Parathyroid adenoma (tissue), 2 donors: ENCODE measurements around the gene CDH12.
"Not testable (repeated sequence)": the region's sequence is repeated elsewhere in the genome, so short reads cannot be mapped to it uniquely, and the experiment has no call there.

Experiments used
- H2AFZ ChIP-seq: fragments of 300-600 bp; sonication (generic); one replicate; pipeline ENCODE4 v1.7.0; 2017; ENCODE audit warnings: antibody characterized with exemption, mild to moderate bottlenecking
- H3K27ac ChIP-seq: fragments of 300-600 bp; sonication (generic); one replicate; pipeline ENCODE4 v1.7.0; 2017
- H3K27me3 ChIP-seq: fragments of 300-600 bp; sonication (generic); one replicate; pipeline ENCODE4 v1.7.0; 2017; ENCODE audit warnings: low read length; ENCODE audit not compliant: control insufficient read depth, insufficient read depth
- H3K36me3 ChIP-seq: fragments of 300-600 bp; sonication (generic); one replicate; pipeline ENCODE4 v1.7.0; 2017; ENCODE audit warnings: low read length; ENCODE audit not compliant: control insufficient read depth, insufficient read depth
- H3K4me1 ChIP-seq: fragments of 300-600 bp; sonication (generic); one replicate; pipeline ENCODE4 v1.7.0; 2017; ENCODE audit warnings: control low read depth
- H3K4me2 ChIP-seq: fragments of 300-600 bp; sonication (generic); one replicate; pipeline ENCODE4 v1.7.0; 2017; ENCODE audit warnings: low read length
- H3K4me3 ChIP-seq: fragments of 300-600 bp; sonication (generic); one replicate; pipeline ENCODE4 v1.7.0; 2017; ENCODE audit warnings: low read depth, low read length
- H3K79me2 ChIP-seq: fragments of 300-600 bp; sonication (generic); one replicate; pipeline ENCODE4 v1.7.0; 2017; ENCODE audit warnings: control low read depth
- H3K9ac ChIP-seq: fragments of 300-600 bp; sonication (generic); one replicate; pipeline ENCODE4 v1.7.0; 2017; ENCODE audit warnings: mild to moderate bottlenecking
- H3K9me3 ChIP-seq: fragments of 300-600 bp; sonication (generic); one replicate; pipeline ENCODE4 v1.7.0; 2017; ENCODE audit warnings: low read length; ENCODE audit not compliant: control insufficient read depth
- CTCF ChIP-seq: fragments of 300-600 bp; sonication (generic); IDR thresholded peaks from one replicate; pipeline ENCODE4 v1.7.0; 2017; ENCODE audit warnings: antibody characterized with exemption, mild to moderate bottlenecking
- donor health status: primary hyperparathyroidism.

The CDH12 gene

GRCh38 chr5:22611327-22611726, 241.8 kb downstream of the CDH12 start:
- Histone ChIP-seq H3K27me3 (no peaks in the 10 kb centered on the region), H3K9ac (no peak overlapping the region), H3K36me3 (no peaks in the 10 kb centered on the region), H2AFZ (no peak overlapping the region), H3K4me3 (no peak overlapping the region), H3K4me1 (no peaks in the 10 kb centered on the region), H3K4me2 (no peak overlapping the region), H3K27ac (no peak overlapping the region), H3K9me3 (no peaks in the 10 kb centered on the region), H3K79me2 (no peaks in the 10 kb centered on the region)
- TF ChIP-seq CTCF = no peak

- H3K9me3 ChIP-seq, H3K27ac ChIP-seq, H3K4me3 ChIP-seq, H3K9ac ChIP-seq, H3K27me3 ChIP-seq, H3K4me1 ChIP-seq, H3K79me2 ChIP-seq, H2AFZ ChIP-seq, H3K36me3 ChIP-seq, H3K4me2 ChIP-seq: not testable (repeated sequence)
These were observed 245.6 kb downstream of the CDH12 start for GRCh38 chr5:22607498-22607897.

- Histone ChIP-seq H3K4me1 (no peaks in the 10 kb centered on the region), H3K36me3 (no peaks in the 10 kb centered on the region), H3K79me2 (no peaks in the 10 kb centered on the region), H3K4me3 (no peak overlapping the region), H3K9me3 (no peaks in the 10 kb centered on the region), H2AFZ (no peak overlapping the region), H3K4me2 (no peak overlapping the region), H3K9ac (no peak overlapping the region), H3K27me3 (no peaks in the 10 kb centered on the region), H3K27ac (no peak overlapping the region)
- TF ChIP-seq CTCF = no peak
These were observed 247.7 kb downstream of the CDH12 start for GRCh38 chr5:22605473-22605872.

- no peak overlapping the region for H3K9ac ChIP-seq
- H3K4me2 ChIP-seq = no peak overlapping the region
- H3K79me2 ChIP-seq = no peaks in the 10 kb centered on the region
- no peak for TF ChIP-seq CTCF
- H3K36me3 ChIP-seq = no peaks in the 10 kb centered on the region
- no peaks in the 10 kb centered on the region for H3K4me1 ChIP-seq
- no peaks in the 10 kb centered on the region for H3K9me3 ChIP-seq
- no peak overlapping the region for H3K4me3 ChIP-seq
- no peak overlapping the region for H3K27ac ChIP-seq
- no peaks in the 10 kb centered on the region for H3K27me3 ChIP-seq
- H2AFZ ChIP-seq = no peak overlapping the region
These were observed 248.4 kb downstream of the CDH12 start for GRCh38 chr5:22604711-22605110.

GRCh38 chr5:22598796-22599195, 254.3 kb downstream of the CDH12 start:
- Histone ChIP-seq H2AFZ (no peak overlapping the region), H3K27me3 (no peaks in the 10 kb centered on the region), H3K36me3 (no peaks in the 10 kb centered on the region), H3K9me3 (no peaks in the 10 kb centered on the region), H3K27ac (no peak overlapping the region), H3K4me3 (no peak overlapping the region), H3K79me2 (no peaks in the 10 kb centered on the region), H3K9ac (no peak overlapping the region), H3K4me2 (no peak overlapping the region), H3K4me1 (no peaks in the 10 kb centered on the region)
- no peak for TF ChIP-seq CTCF
